Spleen (tissue), 7 donors: ENCODE results near the gene DDX43.

Experiments used
- CTCF ChIP-seq, 11 experiments: fragments of 200-600 bp in 7 of 11; fragments of 450-650 bp in 4 of 11; sonication (generic) in 4 of 11; IDR thresholded peaks in 8 of 11; conservative IDR thresholded peaks in 3 of 11; 1 replicate in 7 of 11; 2 replicates in 4 of 11; pipeline versions ENCODE4 v1.4.0 to v1.8.0; 2016 to 2021; ENCODE audit warnings: antibody characterized with exemption in 11 of 11, inconsistent platforms in 4 of 11, mild to moderate bottlenecking in 1 of 11
- POLR2A ChIP-seq, 3 donors: fragments of 450-650 bp; IDR thresholded peaks; one replicate each; pipeline ENCODE4 v1.5.1; 2017; ENCODE audit warnings: antibody characterized with exemption in 3 of 3, mild to moderate bottlenecking in 1 of 3
- POLR2AphosphoS5 ChIP-seq, 3 donors: sonication (generic); formaldehyde crosslinking; IDR thresholded peaks; one replicate each; pipeline ENCODE4 v1.5.1; 2017; ENCODE audit warnings: antibody characterized with exemption in 3 of 3
- donor health status: DM: no; HTN: no; CAD: no; lungs with moderate emphysema.
- donor health status: DM: no; HTN: no; CAD: no.
- donor health status: DM: no; HTN: no; CAD: no.

GRCh38 chr6:73393278-73393677, 1.4 kb upstream of the DDX43 start:
- TF ChIP-seq POLR2A (IDR thresholded peaks at IDR 0.05), result no peak
- TF ChIP-seq CTCF (IDR thresholded peaks at IDR 0.05 in 8 of 11, conservative IDR thresholded peaks at IDR 0.05 in 3 of 11), result no peak
- TF ChIP-seq POLR2AphosphoS5 (IDR thresholded peaks at IDR 0.05), result no peak
